Measurements from ENCODE around the gene PHLPP2. TPM values are rescaled to one million over a fixed set of nuclear protein-coding genes. Genes with fewer than 3 reads are reported as not detected.
"Not testable (repeated sequence)": the region's sequence is repeated elsewhere in the genome, so short reads cannot be mapped to it uniquely, and the experiment has no call there.

Gene PHLPP2
- total RNA-seq, 1 experiment from 2014 or later, result 3.0 TPM

DNA sequence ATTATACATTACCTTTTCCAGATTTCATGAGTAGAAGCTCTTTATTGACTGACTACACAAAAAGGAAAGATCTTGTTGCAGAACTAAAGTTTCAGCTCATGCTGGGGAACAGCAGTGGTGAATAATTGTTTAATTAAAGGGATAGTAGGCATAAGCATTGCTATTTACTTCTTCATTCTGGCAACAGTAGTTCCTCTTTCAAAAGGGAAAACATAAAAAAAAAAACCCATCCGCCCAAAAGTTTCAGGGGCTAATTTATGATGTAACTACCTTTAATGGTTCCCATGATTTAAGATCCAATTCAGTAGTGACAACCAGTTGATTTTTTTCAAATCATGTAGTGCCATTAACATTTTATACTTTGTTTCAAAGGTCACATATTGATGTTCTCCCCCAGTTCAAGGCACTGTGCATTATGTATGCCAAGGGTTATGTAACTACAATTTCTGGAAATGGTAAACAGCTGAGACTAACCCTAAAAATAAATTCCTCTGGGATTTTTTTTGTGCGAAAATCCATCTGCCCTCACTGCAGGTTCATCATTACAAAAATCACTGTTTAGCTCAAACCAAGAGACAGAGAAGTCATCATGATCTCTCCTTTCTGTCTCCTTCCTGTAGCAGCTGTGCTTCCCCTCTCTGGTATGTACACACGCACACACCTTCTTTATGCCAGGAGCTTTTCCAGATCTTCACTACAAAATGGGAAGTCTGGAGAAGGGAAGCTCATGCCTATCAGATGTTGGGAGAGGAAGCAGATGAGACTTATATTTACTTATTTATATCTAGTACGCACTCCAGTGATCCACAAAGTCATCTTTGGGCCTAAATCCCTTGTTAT is 2.2 kb upstream of the PHLPP2 start:
- in situ Hi-C loops (cut with HindIII; ENCODE audit: low pct_unique_long_range_greater_than_20kb, low sequenced_read_pairs), result no loop called here
- DNase-seq (ENCODE audit: low read depth, low spot score), result no peak

DNA sequence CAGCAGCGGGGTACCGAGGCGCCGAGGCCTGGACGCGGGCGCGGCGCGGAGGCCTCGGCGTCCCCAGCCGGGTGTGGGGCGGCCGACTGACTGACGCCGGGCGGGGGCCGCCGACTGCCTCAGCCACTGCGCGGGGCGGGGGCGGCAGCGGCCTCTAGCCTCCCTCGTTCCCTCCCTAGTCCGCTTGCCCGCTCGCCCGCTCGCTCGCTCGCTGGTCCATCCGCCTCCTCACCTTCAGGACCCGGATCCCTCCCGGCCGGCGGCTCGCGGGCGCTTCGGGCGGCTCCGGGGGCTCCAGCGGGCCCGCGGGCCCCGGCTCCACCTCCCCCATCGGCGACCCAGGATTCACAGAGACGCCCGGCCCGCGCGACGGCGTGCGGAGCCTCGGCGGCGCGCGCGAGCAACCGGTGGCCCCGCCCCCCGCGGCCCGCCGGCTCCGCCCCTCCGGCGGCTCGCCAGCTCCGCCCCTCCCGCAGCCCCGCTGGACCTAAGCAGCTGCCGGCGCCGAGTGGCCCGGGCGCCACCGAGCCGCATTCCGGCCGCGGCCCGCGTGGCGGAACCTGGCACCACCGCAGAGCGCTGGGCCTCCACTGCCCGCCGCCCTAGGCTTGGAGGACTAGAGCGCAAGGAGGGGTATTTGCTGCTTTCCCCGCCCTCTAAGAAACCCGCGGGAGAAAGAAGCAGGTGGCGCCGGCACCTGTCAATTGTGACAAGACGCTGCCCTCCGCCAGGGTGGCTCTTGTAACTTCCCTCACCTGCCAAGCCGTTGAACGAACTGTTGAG is 773 bp downstream of the PHLPP2 start:
- in situ Hi-C loops (cut with HindIII; ENCODE audit: low pct_unique_long_range_greater_than_20kb, low sequenced_read_pairs), result no loop called here
- DNase-seq (ENCODE audit: low read depth, low spot score), result peak; percentile 53

DNA sequence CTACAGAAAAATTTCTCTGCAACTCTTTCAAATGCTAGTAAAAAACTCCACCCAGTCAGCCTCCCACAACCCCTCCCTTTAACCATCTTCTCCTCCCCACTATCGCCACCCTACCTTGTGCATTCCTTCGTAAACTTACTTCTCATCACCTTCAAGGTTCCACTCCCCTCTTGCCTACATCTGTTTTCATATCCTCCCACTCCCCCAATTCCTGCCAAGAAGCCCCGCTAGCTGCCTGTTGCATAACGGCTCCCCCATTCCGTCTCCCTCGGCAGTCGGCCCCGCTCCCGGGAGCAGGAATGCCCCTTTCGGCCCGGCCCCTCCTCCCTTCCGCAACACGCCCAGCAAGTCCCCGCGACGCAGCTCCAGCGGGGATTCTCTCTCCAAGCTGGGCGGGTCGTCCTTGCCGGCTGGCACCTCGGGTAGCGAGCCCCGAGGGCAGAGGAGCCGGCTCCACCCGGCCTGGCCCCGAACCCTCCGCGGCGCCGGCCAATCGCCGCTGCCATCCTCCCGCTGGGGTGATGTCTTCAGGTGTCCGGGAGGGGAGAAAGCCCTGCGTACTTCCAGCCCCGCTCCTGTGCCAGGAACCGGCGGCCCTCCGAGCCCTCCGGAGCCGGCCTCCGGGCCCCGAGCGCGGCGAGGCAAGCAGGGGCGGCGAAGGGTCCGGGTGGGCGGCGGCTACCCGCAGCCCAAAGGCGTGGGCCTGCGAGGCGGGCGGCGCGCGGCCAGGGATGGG is 1.5 kb downstream of the PHLPP2 start:
- DNase-seq (ENCODE audit: low read depth, low spot score), result peak; percentile 65

DNA sequence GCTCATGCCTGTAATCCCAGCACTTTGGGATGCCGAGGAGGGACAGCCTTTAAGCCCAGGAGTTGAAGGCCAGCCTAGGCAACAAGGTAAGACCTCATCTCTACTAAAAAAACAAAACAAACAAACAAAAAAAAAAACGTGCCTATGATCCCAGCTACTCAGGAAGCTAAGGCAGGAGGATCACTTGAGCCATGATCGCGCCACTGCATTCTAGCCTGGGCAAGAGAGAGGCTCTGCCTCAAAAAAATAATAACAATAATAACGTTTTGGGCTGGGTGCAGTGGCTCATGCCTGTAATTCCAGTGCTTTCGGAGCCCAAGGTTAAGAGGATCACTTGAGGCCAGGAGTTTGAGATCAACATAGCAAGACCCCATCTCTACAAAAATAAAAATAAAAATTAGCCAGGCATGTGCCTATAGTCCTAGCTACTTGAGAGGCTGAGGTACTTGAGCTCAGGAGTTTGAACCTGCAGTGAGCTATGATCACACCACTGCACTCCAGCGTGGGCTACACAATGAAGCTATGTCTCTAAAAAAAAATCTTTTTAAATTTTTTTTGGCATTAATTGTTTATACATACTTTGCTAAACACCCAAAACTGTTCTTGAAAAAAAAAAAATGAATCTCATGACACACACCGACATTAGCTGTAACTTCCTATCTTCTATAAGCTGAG is 3.3 kb downstream of the PHLPP2 start:
- DNase-seq (ENCODE audit: low read depth, low spot score), result no peak
- in situ Hi-C loops (cut with HindIII; ENCODE audit: low pct_unique_long_range_greater_than_20kb, low sequenced_read_pairs), result no loop called here

More for the DNA sequence above, 1.5 kb downstream of the PHLPP2 start:
- in situ Hi-C loops (cut with HindIII; ENCODE audit: low pct_unique_long_range_greater_than_20kb, low sequenced_read_pairs), result no loop called here

DNA sequence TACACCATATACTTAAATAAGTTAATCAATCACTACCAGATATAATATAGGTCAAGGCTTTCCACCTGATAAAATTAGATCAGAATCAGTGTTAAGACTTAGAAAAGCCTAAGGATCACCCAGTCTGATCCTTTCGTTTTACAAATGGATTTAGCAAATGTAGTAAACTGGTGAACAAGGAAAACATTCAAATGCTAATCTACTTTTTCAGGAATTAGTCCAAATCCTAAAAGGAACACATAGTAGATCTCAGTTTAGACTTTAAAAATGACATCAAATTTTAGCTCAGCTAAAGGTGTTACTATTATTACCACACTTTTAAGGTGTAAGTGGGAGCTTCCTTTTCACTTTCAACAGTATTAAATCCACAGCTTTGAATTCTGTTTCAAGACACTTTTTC is 12.0 kb downstream of the PHLPP2 start:
- no peak for DNase-seq (ENCODE audit: low read depth, low spot score)
- in situ Hi-C loops (cut with HindIII; ENCODE audit: low pct_unique_long_range_greater_than_20kb, low sequenced_read_pairs), result no loop called here

DNA sequence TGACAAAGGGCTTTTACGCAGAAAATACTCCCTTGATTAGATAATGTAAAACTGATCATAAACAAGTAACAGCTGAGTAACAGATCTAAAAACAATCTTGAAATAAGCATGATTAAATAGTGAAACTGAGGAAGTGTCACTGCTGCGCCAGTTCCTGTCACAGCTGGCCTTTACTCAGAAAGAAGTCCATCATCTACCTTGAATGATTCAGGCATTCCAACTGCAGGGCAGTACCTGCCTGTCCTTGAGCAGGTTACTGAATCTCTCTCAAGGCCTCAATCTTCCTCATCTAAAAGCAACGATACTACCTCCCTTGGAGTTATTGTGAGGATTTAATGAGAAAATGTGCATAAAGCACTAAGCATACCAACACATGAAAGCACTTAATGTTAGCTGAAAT is 12.7 kb downstream of the PHLPP2 start:
- DNase-seq (ENCODE audit: low read depth, low spot score), result no peak
- in situ Hi-C loops (cut with HindIII; ENCODE audit: low pct_unique_long_range_greater_than_20kb, low sequenced_read_pairs), result no loop called here

DNA sequence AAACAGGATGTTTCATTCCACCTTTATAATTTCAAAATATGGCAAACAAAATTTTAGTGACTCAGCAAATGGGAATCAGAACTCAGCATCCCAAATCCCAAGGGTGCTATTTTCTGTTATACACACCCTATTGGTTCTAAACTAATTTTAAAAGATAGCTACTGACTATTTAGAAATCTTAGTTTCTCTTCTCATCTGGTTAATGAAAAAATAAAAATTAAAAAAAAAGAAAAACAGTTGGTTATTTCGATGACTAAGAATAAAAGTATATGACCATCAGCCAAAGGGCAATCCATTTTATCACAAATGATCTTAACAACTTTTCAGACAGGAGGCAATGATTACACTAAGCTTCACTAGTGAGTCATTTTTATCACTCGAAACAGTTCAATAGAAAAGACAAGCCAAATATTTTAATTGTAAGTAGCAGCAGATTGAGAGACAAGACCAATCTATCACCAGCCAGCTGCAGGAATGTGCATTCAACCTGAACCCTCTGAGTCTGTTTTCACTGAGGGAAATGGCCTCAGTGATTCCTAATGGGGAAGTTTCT is 15.2 kb downstream of the PHLPP2 start:
- no peak for DNase-seq (ENCODE audit: low read depth, low spot score)
- in situ Hi-C loops (cut with HindIII; ENCODE audit: low pct_unique_long_range_greater_than_20kb, low sequenced_read_pairs), result no loop called here

DNA sequence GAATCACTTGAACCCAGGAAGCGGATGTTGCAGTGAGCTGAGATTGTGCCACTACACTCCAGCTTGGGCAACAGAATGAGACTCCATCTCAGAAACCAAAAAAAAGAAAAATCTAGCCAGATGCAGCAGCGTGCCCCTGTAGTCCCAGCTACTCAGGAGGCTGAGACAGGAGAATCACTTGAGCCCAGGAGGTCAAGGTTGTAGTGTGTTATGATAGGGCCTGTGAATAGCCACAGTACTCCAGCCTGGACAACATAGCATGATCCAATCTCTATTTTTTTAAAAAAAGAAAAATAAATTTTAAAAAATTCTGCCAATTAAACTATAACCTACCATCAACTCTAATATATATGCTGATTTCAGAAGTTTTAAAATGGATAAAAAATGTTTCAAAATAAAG is 15.8 kb downstream of the PHLPP2 start:
- no peak for DNase-seq (ENCODE audit: low read depth, low spot score)
- in situ Hi-C loops (cut with HindIII; ENCODE audit: low pct_unique_long_range_greater_than_20kb, low sequenced_read_pairs), result no loop called here

DNA sequence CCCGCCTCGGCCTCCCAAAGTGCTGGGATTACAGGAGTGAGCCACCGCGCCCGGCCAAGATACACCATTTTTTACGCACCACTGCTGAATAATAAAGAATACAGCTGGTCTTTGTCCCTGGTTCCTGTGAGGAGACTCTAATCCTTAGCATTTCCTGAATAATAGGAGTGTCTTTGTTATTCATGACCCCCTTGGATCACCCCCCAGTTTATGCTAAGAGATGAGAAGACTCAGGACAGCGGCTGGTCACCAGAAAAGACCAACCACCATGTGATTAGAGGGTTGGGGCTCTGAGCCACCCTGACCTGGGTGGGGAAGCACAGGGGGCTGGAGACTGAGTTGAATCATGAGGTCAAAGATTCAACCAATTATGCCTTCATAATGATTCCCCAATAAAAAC is 17.3 kb downstream of the PHLPP2 start:
- no peak for DNase-seq (ENCODE audit: low read depth, low spot score)
- in situ Hi-C loops (cut with HindIII; ENCODE audit: low pct_unique_long_range_greater_than_20kb, low sequenced_read_pairs), result no loop called here

DNA sequence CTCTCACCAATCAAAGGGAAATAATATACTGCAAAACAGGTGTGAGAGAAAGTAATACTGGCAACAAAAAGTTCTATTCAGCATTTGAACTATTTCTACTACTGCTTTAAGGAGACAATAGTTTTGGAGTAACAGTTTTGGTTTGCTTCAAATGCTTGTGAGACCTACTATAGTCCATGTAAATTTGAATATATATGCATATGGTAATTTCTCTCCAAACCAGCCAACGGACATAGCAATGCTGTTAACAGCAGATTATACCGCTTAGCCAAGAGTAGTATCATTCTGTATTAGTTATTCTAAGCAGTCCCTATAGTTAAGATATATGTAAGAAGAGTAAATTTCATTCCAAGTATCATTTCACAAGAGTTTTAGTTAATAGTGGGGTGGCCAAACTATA is 18.5 kb downstream of the PHLPP2 start:
- in situ Hi-C loops (cut with HindIII; ENCODE audit: low pct_unique_long_range_greater_than_20kb, low sequenced_read_pairs), result no loop called here
- no peak for DNase-seq (ENCODE audit: low read depth, low spot score)

DNA sequence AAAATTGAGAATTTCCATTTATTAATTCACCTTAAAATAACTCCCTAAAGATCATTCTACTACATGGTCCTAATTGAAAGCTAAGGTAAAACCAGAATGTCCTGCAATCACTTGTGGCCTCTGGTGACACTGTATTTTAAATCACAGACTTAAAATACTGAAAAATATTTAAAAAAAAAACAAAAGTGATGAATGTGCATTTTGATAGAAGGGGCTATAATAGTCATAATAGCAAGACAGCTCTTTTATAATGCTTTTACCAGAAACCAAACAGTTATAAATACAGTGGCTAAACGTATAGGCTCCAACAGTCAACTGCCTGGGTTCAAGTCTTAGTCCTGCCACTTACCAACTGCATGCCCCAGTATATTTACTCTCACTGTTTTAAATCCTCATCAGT is 21.2 kb downstream of the PHLPP2 start:
- in situ Hi-C loops (cut with HindIII; ENCODE audit: low pct_unique_long_range_greater_than_20kb, low sequenced_read_pairs), result no loop called here
- no peak for DNase-seq (ENCODE audit: low read depth, low spot score)

DNA sequence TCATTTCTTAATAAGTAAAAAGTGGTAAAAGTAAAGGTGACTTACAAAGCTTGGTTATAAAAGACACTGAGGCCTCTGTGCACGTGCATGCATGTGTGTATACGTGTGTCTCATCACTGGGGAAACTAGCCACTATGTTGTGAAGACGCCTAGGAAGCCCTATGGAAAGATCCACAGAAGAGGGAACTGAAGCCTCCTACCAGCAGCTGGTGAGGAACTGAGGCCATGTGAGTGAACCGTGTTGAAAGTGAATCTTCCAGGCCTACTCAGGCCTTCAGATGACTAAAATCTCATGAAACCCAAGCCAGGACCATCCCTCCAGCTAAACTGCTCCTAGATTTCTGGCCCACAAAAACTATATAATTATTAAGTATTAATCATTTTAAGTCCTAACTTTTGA is 23.7 kb downstream of the PHLPP2 start:
- no peak for DNase-seq (ENCODE audit: low read depth, low spot score)
- in situ Hi-C loops (cut with HindIII; ENCODE audit: low pct_unique_long_range_greater_than_20kb, low sequenced_read_pairs), result no loop called here

DNA sequence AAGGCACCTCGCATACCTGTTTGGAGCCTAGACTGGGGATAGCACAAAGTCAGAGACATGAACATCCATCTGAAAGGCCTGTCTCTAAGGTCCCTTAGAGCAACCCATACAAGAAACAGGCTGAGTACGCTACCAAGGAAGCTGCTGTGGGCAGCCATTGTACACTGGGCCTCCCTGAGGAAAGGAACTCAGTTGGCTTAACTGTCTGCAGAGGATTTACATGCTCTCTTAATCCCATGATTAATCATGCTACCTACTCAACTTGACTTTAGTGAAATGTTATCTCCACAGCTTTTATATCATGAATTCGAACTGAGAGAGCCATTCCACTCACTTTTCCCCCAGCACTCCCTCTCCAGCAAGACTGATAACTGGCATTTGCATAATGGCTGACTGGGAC is 26.0 kb downstream of the PHLPP2 start:
- DNase-seq (ENCODE audit: low read depth, low spot score), result no peak
- in situ Hi-C loops (cut with HindIII; ENCODE audit: low pct_unique_long_range_greater_than_20kb, low sequenced_read_pairs), result no loop called here

DNA sequence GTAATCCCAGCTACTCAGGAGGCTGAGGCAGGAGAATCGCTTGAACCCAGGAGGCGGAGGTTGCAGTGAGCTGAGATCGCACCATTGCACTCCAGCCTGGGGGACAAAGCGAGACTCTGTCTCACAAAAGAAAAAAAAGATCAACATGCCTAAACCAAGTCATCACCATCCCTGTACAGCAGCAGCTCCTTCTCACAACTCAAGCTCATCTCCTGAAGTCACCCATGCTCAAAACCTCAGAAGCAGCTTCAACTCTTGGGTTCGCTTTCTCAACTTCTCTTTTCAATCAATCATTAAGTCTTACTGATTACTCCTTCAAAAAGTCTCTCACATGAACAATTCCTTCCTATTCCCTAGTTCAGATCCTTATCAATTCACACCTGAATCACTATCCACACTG is 31.3 kb downstream of the PHLPP2 start:
- in situ Hi-C loops (cut with HindIII; ENCODE audit: low pct_unique_long_range_greater_than_20kb, low sequenced_read_pairs), result no loop called here

DNA sequence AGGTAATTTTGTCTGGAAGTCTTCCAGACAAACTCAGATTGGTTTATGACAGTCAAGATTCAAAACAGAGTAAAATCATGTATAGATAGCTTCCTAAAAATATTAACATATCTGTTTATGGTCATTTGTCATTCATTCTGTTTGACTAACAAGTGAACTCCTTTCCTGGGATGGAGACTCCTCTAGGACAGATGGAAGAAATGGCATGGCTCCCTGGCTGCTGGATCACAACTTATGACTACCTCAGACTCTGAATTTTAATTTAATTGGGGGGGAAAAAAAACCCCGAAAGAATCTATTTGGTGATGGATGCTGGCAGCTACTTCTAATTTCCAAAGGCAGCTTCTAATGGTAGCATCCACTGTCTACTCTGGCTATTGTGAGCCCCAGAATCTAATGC is 34.6 kb downstream of the PHLPP2 start:
- DNase-seq (ENCODE audit: low read depth, low spot score), result no peak
- in situ Hi-C loops (cut with HindIII; ENCODE audit: low pct_unique_long_range_greater_than_20kb, low sequenced_read_pairs), result no loop called here

More for the DNA sequence above, 31.3 kb downstream of the PHLPP2 start:
- no peak for DNase-seq (ENCODE audit: low read depth, low spot score)

DNA sequence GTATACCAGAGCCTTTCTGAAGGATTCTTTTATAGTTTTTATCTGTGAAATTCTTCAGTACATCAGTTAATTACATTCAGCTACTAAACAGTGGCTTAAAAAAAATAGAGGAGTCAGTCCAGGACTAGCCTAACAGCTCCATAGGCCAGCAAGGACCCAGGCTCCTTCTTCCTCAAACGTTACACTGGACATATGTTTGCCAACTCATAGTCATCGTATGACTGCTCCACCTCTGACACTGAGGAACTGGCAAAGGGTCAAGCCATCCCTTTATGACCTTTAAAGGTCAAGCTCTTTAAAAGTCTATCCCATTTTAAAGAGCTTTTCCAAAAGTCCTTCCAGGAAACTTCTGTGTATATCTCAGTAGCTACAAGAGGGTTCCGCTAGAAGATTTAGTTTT is 36.6 kb downstream of the PHLPP2 start:
- in situ Hi-C loops (cut with HindIII; ENCODE audit: low pct_unique_long_range_greater_than_20kb, low sequenced_read_pairs), result no loop called here
- peak; percentile 5 for DNase-seq (ENCODE audit: low read depth, low spot score)

DNA sequence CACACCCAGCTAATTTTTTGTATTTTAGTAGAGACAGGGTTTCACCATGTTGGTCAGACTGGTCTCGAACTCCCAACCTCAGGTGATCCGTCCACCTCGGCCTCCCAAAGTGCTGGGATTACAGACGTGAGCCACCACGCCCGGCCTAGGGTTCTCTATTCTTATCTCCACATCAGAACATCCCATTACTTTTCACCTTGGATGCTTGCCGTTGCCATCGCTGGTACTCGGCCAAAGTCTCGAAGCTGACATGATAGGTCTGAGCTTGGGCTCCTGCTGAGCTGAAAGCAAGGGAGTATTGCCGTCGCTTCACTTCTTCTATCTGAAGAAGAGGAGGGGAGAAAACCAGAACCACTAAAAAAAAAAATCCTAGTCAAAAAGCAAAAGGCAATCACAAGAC is 40.2 kb downstream of the PHLPP2 start:
- DNase-seq (ENCODE audit: low read depth, low spot score); in situ Hi-C loops (cut with HindIII; ENCODE audit: low pct_unique_long_range_greater_than_20kb, low sequenced_read_pairs): not testable (repeated sequence)

DNA sequence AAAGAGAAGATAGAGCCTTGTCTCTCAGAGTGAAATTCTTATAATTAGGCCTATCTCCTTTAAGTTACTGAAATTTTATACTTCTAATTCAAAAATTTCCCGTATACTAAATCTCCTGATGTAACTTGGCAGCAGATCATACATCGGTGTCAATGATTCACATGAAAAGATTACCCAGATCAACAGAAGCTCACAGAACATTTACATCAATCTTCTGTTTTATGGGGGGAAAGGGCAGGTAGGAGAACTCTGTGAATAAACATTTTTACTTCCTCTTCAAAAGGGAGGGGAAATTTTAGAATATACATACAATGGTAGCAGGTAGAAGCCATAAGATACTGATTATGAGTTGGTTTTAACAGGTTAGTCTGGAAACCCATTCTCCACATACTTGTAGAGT is 43.1 kb downstream of the PHLPP2 start:
- in situ Hi-C loops (cut with HindIII; ENCODE audit: low pct_unique_long_range_greater_than_20kb, low sequenced_read_pairs), result no loop called here

More for the DNA sequence above, 43.1 kb downstream of the PHLPP2 start:
- no peak for DNase-seq (ENCODE audit: low read depth, low spot score)
